Measurements from ENCODE around the gene TTLL6. TPM values are rescaled to one million over a fixed set of nuclear protein-coding genes. Genes with fewer than 3 reads are reported as not detected.

TTLL6 gene
- total and polyA plus RNA-seq, 4 donors = 0.94 to 2.8 (median 1.6) TPM

- H3K9ac ChIP-seq (ENCODE audit: insufficient read depth in 1 of 2, low read length in 2 of 2) = no peak overlapping the region
- WGBS, 2 donors = 4 to 10% methylated on average over 48 to 53 of the region's 53 CpGs
- no peaks in the 10 kb centered on the region for H3K36me3 ChIP-seq (ENCODE audit: control insufficient read depth in 4 of 4, insufficient read depth in 4 of 4, low read length in 4 of 4)
- H3K4me1 ChIP-seq (ENCODE audit: control insufficient read depth in 5 of 5, insufficient read depth in 5 of 5, low read length in 5 of 5) = no peaks in the 10 kb centered on the region
- ATAC-seq (ENCODE audit: insufficient read depth, low FRiP score) = no peak
- peak in 1 of 3 donors; percentile 40 for DNase-seq
- no peak overlapping the region for H3K4me3 ChIP-seq
- no peak overlapping the region for H3K27ac ChIP-seq (ENCODE audit: low read depth in 1 of 2, low read length in 1 of 2)
- peaks cover 0 to 12% (median 0%) of the 10 kb centered on the region in 4 donors for H3K9me3 ChIP-seq (ENCODE audit: control insufficient read depth in 4 of 4, insufficient read depth in 3 of 4, low read length in 3 of 4)
- TF ChIP-seq, protein P1, sequence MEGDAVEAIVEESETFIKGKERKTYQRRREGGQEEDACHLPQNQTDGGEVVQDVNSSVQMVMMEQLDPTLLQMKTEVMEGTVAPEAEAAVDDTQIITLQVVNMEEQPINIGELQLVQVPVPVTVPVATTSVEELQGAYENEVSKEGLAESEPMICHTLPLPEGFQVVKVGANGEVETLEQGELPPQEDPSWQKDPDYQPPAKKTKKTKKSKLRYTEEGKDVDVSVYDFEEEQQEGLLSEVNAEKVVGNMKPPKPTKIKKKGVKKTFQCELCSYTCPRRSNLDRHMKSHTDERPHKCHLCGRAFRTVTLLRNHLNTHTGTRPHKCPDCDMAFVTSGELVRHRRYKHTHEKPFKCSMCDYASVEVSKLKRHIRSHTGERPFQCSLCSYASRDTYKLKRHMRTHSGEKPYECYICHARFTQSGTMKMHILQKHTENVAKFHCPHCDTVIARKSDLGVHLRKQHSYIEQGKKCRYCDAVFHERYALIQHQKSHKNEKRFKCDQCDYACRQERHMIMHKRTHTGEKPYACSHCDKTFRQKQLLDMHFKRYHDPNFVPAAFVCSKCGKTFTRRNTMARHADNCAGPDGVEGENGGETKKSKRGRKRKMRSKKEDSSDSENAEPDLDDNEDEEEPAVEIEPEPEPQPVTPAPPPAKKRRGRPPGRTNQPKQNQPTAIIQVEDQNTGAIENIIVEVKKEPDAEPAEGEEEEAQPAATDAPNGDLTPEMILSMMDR (IDR thresholded peaks at IDR 0.05; ENCODE audit: control extremely low read depth, extremely low read depth) = no peak
- H3K27me3 ChIP-seq (ENCODE audit: control insufficient read depth in 3 of 3, insufficient read depth in 3 of 3, low read length in 2 of 3) = peaks cover 22 to 99% (median 97%) of the 10 kb centered on the region in 3 donors
Observed at GRCh38 chr17:48747445-48748363, 69.3 kb downstream of the TTLL6 start.

DNA sequence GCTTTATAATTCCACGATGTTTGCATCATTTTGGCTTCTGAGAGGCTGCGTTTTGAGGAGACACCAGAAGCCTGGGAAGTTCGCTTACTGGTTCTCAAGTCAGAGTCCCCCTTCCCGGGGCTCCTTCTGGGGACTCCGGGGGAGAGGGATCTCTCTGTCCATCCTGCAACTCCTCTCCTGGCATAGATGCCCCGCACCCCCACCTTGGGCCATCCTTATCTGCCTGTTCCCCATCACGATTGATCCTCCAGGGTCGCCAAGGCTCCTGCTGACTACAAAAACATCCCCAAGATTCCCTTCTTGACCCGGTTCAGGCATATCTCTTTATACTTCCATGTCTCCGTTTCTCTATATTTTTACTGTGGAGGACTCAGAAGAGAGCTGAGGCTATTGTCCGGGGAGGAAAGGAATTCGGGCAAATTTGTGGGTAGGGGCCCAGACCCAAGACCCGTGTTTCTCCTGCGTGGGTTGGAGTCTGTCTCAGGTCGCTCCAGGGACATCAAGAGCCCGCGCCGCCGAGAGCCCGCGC lies 70.0 kb downstream of the TTLL6 start:
- Histone ChIP-seq H3K27me3 (ENCODE audit: control insufficient read depth in 3 of 3, insufficient read depth in 3 of 3, low read length in 2 of 3) (peaks cover 22 to 99% (median 98%) of the 10 kb centered on the region in 3 donors), H3K9me3 (ENCODE audit: control insufficient read depth in 4 of 4, insufficient read depth in 3 of 4, low read length in 3 of 4) (peaks cover 0 to 11% (median 0%) of the 10 kb centered on the region in 4 donors), H3K27ac (ENCODE audit: low read depth in 1 of 2, low read length in 1 of 2) (no peak overlapping the region), H3K9ac (ENCODE audit: insufficient read depth in 1 of 2, low read length in 2 of 2) (no peak overlapping the region), H3K36me3 (ENCODE audit: control insufficient read depth in 4 of 4, insufficient read depth in 4 of 4, low read length in 4 of 4) (no peaks in the 10 kb centered on the region), H3K4me3 (no peak overlapping the region), H3K4me1 (ENCODE audit: control insufficient read depth in 5 of 5, insufficient read depth in 5 of 5, low read length in 5 of 5) (no peaks in the 10 kb centered on the region)
- TF ChIP-seq, protein P1 (IDR thresholded peaks at IDR 0.05; ENCODE audit: control extremely low read depth, extremely low read depth) = no peak
- no peak for DNase-seq
- WGBS, 2 donors = 5 to 6% methylated on average over 21 of the region's 21 CpGs
- ATAC-seq (ENCODE audit: insufficient read depth, low FRiP score) = no peak

DNA sequence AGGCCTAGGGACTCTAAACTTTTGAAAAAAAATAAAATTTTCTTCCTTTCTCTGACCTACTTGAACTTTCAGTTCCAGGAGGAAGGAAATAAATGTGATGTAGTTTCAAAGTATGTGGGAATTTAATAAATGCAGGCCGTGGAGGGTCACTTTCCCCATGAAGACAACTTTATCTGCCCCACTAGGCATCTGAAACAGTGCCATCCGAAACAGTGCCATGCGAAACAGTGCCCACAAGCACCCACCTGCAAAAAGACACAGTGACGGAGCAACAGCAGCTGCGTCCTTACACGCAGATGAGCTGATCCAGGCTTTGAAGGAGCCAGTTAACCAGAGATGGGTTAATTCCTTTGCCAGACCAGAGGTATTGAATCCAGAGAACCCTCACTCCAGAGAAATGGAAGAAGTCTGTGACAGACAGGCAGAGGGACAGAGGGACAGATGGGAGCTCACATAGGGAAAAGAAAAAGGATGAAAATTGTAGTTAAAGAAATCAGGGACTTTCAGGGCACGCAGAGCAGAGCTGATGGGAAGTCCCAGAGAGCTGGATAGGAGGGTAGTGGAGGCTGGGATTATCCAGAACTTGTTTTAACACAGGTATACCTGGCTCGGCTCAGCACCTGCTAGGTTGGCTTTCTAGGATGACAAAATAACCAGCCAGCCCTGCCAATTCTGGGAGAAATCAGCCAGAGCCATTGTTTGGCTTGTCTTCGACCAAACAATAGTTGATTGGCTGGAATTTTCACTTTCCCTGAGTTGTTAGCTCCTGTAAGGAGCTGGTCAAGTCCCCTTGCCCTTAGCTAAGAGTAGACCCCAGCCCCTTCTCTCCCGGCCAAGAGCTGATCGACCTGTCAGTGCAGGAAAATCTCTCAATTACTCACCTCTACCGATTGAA lies 71.4 kb downstream of the TTLL6 start:
- 13 to 19% methylated on average over 12 of the region's 12 CpGs for WGBS, 2 donors
- ATAC-seq (ENCODE audit: insufficient read depth, low FRiP score) (no peak), DNase-seq (no peak)
- Histone ChIP-seq H3K4me3 (no peak overlapping the region), H3K27me3 (ENCODE audit: control insufficient read depth in 3 of 3, insufficient read depth in 3 of 3, low read length in 2 of 3) (peaks cover 21 to 99% (median 98%) of the 10 kb centered on the region in 3 donors), H3K9ac (ENCODE audit: insufficient read depth in 1 of 2, low read length in 2 of 2) (no peak overlapping the region), H3K9me3 (ENCODE audit: control insufficient read depth in 4 of 4, insufficient read depth in 3 of 4, low read length in 3 of 4) (peaks cover 0 to 8% (median 0%) of the 10 kb centered on the region in 4 donors), H3K27ac (ENCODE audit: low read depth in 1 of 2, low read length in 1 of 2) (no peak overlapping the region), H3K4me1 (ENCODE audit: control insufficient read depth in 5 of 5, insufficient read depth in 5 of 5, low read length in 5 of 5) (no peaks in the 10 kb centered on the region), H3K36me3 (ENCODE audit: control insufficient read depth in 4 of 4, insufficient read depth in 4 of 4, low read length in 4 of 4) (no peaks in the 10 kb centered on the region)
- TF ChIP-seq, protein P1 (IDR thresholded peaks at IDR 0.05; ENCODE audit: control extremely low read depth, extremely low read depth) = no peak
